K562 (cell line): Measurements from ENCODE around the gene MEIS2. TPM values are rescaled to one million over a fixed set of nuclear protein-coding genes. Genes with fewer than 3 reads are reported as not detected.

Experiments used
- CEBPG ChIP-seq, 3 experiments: fragments of 200-800 bp in 1 of 3; sonication (Bioruptor generic) in 1 of 3; sonication (generic) in 1 of 3; formaldehyde crosslinking in 1 of 3; IDR thresholded peaks in 2 of 3; conservative IDR thresholded peaks in 1 of 3; 2 replicates each; pipeline versions ENCODE4 v1.6.1 to v1.8.0; 2016 to 2022; ENCODE audit warnings: missing compliant biosample characterization in 2 of 3, missing genetic modification characterization in 2 of 3, mild to moderate bottlenecking in 1 of 3, missing genetic modification reagents in 1 of 3
- ETV6 ChIP-seq, 3 experiments: fragments of 150-350 bp in 1 of 3; sonication (generic) in 1 of 3; formaldehyde crosslinking in 1 of 3; IDR thresholded peaks; 2 replicates each; pipeline versions ENCODE4 v1.6.1 to v1.8.0; 2014 to 2022; ENCODE audit warnings: borderline replicate concordance in 2 of 3, low read depth in 2 of 3, antibody characterized with exemption in 1 of 3, low read length in 1 of 3, mild to moderate bottlenecking in 1 of 3, missing genetic modification reagents in 1 of 3
- NR2C1 ChIP-seq, 2 experiments: fragments of 450-650 bp; IDR thresholded peaks; 2 replicates each; pipeline ENCODE4 v1.6.1; 2017; ENCODE audit warnings: mild to moderate bottlenecking in 2 of 2, antibody characterized with exemption in 1 of 2, inconsistent platforms in 1 of 2, missing compliant biosample characterization in 1 of 2, missing genetic modification characterization in 1 of 2
- RB1 ChIP-seq: fragments of 450-650 bp; IDR thresholded peaks from 2 replicates; pipeline ENCODE4 v1.6.1; 2017; ENCODE audit warnings: low read depth, mild to moderate bottlenecking
- XRCC3 ChIP-seq: fragments of 450-650 bp; IDR thresholded peaks from 2 replicates; pipeline ENCODE4 v1.6.1; 2017; ENCODE audit warnings: mild to moderate bottlenecking, moderate library complexity
- polyA plus RNA-seq, 8 experiments: library from polyadenylated mRNA; depleted of rRNA in 4 of 8; stranded (reverse) in 5 of 8; unstranded in 3 of 8; fragments of >200 nt; fragmentation: Nextera tagmentation in 2 of 8; fragmentation: Illumina TruSeq in 1 of 8; extraction: Ambion mirVana in 2 of 8; extraction: Trizol in 1 of 8; gene quantifications; 2 replicates each; pipeline versions ENCODE4 v1.2.1 to v1.2.3, GENCODE V29; 2011 to 2014; ENCODE audit warnings: inconsistent platforms in 1 of 8, missing spikeins in 1 of 8
- total RNA-seq, 7 experiments: library from RNA; depleted of rRNA in 6 of 7; stranded (reverse); fragments of >200 nt in 6 of 7; fragmentation: Illumina TruSeq in 2 of 7; extraction: Trizol in 2 of 7; gene quantifications; 2 replicates each; pipeline versions ENCODE4 v1.2.1 to v1.2.3, GENCODE V29; 2011 to 2021; ENCODE audit warnings: low replicate concordance in 1 of 7
- TF ChIP-seq, protein P1 (sequence below): fragments of 450-650 bp; IDR thresholded peaks from 2 replicates; pipeline ENCODE4 v1.6.1; 2016; ENCODE audit warnings: mild to moderate bottlenecking
- TF ChIP-seq, protein P2 (sequence below), 2 experiments: fragments of 450-650 bp; formaldehyde crosslinking in 1 of 2; IDR thresholded peaks; 2 replicates each; pipeline versions ENCODE4 v1.4.0 to v1.6.1; 2014 to 2020; ENCODE audit warnings: mild to moderate bottlenecking in 2 of 2, borderline replicate concordance in 1 of 2, low read depth in 1 of 2
- TF ChIP-seq, protein P3 (sequence below): fragments of 450-650 bp; formaldehyde crosslinking; IDR thresholded peaks from 2 replicates; pipeline ENCODE4 v1.4.0; 2020; ENCODE audit warnings: mild to moderate bottlenecking, mixed read lengths

MEIS2 gene
- total and polyA plus RNA-seq, 9 of the 15 experiments (the other 6 are each of a cell fraction or from before 2014, with no cell fraction given): 7.5 to 64.2 (median 22.3) TPM

DNA sequence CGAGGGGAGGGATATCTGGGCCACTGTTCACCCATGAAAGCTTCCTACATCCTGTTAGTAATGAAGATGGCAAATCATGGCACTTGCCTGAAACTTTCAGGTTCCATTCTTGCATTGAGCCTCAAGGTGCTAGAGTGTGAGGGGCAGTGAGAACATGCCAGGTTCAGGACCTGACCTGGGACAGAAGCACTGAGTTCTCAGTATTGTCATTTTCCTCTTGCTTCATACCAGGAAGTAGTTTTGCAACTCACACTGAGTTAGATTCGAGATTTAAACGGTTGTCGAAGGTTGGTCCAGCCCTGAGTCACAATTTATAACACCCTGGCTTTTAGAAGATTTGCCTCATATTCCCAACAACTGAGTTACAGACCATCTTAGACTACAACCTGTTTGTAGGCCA, 11.8 kb upstream of the MEIS2 start (continued):
- TF ChIP-seq, protein P1, sequence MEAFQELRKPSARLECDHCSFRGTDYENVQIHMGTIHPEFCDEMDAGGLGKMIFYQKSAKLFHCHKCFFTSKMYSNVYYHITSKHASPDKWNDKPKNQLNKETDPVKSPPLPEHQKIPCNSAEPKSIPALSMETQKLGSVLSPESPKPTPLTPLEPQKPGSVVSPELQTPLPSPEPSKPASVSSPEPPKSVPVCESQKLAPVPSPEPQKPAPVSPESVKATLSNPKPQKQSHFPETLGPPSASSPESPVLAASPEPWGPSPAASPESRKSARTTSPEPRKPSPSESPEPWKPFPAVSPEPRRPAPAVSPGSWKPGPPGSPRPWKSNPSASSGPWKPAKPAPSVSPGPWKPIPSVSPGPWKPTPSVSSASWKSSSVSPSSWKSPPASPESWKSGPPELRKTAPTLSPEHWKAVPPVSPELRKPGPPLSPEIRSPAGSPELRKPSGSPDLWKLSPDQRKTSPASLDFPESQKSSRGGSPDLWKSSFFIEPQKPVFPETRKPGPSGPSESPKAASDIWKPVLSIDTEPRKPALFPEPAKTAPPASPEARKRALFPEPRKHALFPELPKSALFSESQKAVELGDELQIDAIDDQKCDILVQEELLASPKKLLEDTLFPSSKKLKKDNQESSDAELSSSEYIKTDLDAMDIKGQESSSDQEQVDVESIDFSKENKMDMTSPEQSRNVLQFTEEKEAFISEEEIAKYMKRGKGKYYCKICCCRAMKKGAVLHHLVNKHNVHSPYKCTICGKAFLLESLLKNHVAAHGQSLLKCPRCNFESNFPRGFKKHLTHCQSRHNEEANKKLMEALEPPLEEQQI: no peak
- TF ChIP-seq RB1: no peak
- TF ChIP-seq, protein P2, sequence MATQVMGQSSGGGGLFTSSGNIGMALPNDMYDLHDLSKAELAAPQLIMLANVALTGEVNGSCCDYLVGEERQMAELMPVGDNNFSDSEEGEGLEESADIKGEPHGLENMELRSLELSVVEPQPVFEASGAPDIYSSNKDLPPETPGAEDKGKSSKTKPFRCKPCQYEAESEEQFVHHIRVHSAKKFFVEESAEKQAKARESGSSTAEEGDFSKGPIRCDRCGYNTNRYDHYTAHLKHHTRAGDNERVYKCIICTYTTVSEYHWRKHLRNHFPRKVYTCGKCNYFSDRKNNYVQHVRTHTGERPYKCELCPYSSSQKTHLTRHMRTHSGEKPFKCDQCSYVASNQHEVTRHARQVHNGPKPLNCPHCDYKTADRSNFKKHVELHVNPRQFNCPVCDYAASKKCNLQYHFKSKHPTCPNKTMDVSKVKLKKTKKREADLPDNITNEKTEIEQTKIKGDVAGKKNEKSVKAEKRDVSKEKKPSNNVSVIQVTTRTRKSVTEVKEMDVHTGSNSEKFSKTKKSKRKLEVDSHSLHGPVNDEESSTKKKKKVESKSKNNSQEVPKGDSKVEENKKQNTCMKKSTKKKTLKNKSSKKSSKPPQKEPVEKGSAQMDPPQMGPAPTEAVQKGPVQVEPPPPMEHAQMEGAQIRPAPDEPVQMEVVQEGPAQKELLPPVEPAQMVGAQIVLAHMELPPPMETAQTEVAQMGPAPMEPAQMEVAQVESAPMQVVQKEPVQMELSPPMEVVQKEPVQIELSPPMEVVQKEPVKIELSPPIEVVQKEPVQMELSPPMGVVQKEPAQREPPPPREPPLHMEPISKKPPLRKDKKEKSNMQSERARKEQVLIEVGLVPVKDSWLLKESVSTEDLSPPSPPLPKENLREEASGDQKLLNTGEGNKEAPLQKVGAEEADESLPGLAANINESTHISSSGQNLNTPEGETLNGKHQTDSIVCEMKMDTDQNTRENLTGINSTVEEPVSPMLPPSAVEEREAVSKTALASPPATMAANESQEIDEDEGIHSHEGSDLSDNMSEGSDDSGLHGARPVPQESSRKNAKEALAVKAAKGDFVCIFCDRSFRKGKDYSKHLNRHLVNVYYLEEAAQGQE (IDR thresholded peaks at IDR 0.05; ENCODE audit: borderline replicate concordance): peak; percentile 56
- TF ChIP-seq, protein P2 (CRISPR knock-in tag; IDR thresholded peaks at IDR 0.05; ENCODE audit: low read depth): no peak
- peak; percentile 47; the same call in 1 of the 2 replicates for TF ChIP-seq CEBPG (CRISPR knock-in tag; IDR thresholded peaks at IDR 0.05)
- TF ChIP-seq CEBPG (tag; conservative IDR thresholded peaks at IDR 0.05 in 1 of 2, IDR thresholded peaks at IDR 0.05 in 1 of 2): peak; percentile 72 to 84
- TF ChIP-seq ETV6 (IDR thresholded peaks at IDR 0.05; ENCODE audit: borderline replicate concordance in 1 of 2, low read depth in 2 of 2, low read length in 1 of 2): peak; percentile 88 to 97; a peak in 3 of 4 replicates
- TF ChIP-seq ETV6 (CRISPR knock-in tag; IDR thresholded peaks at IDR 0.05; ENCODE audit: borderline replicate concordance): no peak
- TF ChIP-seq XRCC3: no peak
- TF ChIP-seq NR2C1 (IDR thresholded peaks at IDR 0.05): no peak
- no peak for TF ChIP-seq NR2C1 (tag; IDR thresholded peaks at IDR 0.05)
- TF ChIP-seq, protein P3, sequence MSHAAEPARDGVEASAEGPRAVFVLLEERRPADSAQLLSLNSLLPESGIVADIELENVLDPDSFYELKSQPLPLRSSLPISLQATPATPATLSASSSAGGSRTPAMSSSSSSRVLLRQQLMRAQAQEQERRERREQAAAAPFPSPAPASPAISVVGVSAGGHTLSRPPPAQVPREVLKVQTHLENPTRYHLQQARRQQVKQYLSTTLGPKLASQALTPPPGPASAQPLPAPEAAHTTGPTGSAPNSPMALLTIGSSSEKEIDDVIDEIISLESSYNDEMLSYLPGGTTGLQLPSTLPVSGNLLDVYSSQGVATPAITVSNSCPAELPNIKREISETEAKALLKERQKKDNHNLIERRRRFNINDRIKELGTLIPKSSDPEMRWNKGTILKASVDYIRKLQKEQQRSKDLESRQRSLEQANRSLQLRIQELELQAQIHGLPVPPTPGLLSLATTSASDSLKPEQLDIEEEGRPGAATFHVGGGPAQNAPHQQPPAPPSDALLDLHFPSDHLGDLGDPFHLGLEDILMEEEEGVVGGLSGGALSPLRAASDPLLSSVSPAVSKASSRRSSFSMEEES (CRISPR knock-in tag): no peak
